HG03565 (cell line): Measurements from ENCODE around the gene SECISBP2.

ENCODE experiments used
- ATAC-seq: cut with Tn5 transposase; IDR thresholded peaks from one replicate; pipeline ENCODE4 v1.9.1; 2021; ENCODE audit warnings: mild to moderate bottlenecking, moderate library complexity; ENCODE audit not compliant: unreplicated experiment

SECISBP2 gene

DNA sequence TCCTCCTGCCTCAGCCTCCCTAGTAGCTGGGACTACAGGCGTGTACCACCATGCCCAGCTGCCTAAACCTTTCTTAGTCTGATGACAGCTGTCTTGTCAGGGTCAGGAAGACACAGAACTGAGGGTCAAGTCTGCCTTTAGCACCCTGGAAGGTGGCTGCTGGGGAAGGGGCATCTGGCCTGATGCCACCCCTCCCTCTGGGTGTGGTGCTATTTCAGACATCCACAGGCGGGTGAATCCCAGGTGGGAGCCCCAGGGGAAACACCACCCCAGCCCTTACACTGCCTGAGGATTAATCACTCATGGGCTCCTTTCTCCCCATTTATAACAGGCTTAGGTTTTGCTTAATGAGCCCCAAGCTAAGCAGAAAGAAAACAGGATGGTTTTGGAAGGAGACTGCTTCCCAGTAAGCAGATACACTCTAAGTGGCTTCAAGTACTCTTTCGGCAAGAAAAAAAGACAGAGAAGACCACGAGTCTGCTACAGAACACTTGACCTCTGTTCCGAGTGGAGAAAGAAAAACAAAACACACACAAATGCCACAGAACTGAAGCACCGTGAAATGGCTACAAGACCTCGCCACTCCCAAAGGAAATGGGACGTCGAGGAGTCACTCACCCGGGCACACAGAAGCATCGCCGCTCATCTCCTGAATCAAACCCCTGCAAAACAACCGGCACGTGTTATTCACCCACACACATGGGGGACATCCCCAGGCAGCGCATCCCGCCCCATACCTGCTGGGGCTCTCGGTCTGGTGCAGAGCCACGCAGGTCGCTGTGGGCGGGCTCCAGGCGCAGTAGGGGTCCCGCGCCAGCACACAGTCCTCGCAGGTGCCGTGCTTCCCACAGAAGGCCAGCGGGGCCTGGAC is 62.4 kb downstream of the SECISBP2 start:
- ATAC-seq: no peak

DNA sequence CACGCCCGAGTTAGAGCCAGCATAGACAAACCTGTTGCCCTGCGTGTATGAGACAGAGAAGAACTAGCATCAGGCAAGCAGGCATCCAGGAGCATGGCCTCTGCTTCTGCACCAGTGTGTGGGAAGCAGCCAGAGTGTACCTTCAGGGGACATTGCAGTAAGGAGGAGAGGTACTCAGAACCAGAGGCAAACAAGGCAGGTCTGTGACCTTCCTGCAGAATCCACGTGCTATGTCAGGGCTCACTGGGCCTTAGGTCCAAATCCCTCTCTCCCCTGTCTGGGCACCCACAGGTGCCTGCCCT is 63.0 kb downstream of the SECISBP2 start:
- no peak for ATAC-seq

DNA sequence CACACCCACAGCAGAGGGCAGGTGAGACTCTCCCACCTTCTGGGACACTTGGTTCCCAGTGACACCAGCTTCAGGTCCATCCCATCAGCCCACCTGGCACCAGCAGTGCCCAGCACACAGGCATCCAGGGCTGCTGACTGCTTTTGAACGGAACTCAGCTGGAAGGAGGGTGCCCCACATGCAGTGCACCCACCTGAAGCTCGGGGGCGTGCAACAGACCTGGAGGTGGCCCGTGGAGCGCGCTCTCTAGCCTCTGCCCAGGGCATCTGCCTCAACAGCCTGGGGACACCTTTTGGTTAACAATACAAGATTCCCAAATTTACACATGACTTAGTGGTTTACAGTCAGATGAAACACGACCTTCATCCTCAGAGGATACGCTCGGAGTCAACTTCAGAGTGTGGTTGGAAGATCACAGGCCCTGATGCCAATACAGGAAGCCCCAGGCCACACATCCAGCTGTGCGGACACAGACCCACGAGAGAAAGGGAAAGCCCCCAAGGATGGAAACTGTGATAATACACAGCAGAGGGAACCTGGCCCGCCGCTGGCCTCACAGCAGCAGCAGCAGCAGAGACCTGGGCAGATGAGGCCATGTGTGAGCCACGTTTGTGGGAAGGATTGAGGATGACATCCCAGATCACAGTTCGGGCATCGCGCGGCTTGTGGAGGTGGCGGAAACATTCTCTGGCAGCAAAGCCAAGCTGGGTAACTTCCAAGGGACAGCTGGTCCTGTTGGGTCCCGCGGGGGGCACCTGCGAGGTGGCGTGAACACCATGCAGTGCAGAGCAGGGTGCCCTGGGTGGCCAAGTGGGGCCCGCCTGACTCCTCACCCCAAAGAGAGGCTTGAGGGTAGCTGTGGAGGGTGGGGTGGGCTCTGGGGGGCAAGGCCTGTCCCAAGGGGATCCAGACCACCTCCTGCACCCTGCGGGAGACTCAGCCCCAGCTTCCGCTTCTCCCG is 64.0 kb downstream of the SECISBP2 start:
- no peak for ATAC-seq

DNA sequence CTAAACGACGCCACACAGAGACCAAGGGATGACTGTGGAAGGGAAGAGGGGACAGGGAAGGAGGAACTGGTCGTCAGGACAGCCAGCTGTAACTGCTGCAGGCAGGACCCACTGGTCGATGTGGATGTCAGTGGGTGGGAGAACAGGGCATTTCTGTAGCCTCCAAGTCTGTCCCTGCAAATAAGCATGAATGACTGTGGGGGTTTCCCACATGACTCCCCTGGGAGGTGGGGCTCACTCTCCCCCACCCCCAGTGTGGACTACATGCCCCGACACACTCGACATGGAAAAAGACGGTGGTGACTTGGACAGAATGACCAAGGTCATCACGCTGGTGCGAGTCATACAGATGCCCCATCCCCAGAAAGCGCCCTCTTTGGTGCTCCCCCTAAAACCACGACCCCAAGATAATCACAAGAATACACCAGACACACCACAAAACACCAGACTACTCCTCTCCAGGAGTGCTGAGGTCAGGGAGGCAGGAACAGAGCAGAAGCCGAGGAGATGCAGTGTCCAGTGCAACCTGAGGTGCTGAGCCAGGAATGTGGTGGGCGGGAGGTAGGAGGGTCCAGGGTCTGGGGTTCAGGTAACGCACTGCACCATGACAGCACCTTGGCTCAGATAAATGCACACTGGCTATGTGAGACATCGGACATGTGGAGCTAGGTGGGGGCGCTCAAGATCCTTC is 64.9 kb downstream of the SECISBP2 start:
- no peak for ATAC-seq

DNA sequence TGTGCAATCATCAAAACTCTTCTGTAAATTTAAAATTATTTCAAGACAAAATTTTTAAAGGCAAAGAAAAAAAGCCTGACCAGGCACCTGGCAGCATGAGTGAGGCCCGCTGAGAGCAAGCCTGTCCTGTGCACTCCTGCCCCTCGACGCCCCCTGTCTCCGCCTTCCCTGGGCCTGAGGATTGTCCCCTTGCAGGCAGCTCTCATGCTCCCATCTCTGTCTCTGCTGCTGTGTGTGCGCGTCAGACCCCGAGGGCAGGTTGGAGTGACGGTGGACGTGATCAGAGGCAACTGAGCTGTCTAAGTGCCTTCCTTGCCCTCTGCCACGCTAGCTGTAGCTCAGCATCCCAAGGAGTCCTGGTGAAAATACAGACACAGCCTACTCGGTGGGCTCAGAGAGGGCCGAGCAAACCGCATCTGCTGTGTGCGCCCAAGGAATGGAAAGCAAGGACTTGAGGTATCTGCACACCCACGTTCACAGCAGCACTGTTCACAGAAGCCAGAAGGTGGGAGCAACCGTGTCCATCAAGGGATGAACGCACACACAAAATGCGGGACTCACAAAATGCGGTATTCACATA is 65.5 kb downstream of the SECISBP2 start:
- ATAC-seq: no peak

DNA sequence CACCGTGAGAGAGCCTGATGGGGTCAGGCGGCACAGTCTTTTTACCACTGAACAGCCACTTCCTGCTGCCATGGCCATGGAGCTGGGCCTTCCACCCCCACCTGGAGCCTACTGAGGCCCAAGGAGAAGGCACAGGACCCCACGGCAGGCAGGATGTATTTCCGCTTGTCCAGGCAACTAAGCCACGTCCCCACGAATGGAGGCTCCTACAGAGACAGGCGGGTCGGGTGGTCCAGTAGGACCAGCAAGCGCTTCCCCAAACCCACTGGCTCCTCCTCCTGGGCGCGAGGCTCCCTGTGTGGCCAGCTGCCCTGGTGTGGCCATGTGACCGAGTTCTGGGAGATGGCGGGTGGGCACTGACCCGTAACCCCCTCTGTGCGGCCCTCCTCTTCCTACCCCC is 66.5 kb downstream of the SECISBP2 start:
- ATAC-seq: no peak

DNA sequence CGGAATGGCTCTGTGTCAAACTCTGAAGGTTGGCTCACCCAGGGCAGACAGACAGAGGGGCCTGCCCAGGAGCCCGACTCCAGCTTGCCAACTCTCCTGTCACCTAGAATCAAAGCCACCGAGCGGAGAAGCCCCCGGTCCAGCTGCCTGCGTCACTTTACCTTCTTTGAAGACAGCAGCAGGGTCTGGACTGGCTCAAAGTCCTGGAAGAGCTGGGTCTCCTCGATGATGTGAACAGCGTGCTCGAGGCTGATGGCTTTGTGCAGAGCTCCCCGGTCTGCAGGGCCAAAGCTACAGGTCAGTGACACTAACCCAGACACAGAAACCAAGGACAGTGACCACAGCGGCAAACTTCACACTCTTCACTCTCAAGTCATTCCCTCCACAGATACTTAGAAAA is 67.9 kb downstream of the SECISBP2 start:
- ATAC-seq: no peak

DNA sequence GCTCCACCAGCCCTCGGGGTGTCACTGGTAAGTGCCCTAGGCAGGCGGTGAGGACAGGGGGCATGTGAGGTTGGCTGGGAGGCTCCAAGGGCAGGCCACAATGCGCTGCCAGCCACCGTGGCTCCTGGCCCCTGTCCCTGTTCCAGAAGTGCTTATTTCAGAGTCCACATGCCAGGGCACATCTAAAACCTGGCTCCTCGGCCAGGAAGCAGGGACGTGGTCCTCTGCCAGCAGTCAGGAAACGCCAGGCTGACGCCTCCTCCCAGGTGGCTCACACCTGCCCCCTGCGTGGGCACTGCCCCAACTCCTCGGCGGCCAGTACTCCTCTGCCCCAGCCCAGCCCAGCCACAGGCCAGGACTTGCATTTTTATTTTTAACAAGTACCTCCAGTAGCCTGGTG is 68.5 kb downstream of the SECISBP2 start:
- no peak for ATAC-seq

DNA sequence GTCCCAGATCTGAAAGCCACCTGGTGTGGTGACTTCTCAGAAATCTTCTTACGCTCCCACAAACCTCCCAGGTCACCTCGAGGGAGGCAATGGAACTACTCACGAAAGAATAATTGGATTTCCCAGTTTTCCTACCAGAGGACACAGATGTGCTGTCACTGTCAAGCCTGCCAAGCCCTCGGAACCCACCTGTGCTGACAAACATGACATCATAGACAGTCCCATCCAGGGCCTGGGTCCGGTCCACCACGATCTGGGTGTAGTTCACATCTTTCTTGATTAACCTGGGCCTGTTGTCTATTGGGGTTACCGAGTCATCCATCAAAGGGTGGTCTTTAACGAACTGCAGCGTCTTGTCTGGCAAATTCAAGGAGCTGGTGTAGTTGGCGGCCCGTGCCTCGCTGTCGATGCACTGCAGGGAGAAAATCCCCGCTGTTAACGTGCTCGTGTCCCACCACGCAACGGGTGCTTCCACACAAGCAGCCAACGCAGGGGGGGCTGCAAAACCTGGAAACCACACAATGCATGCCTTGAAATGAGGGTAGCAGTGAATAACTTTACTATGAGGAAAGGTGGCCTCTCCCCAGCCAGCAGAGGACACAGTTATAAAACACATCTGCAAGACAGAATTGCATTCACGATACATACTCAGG is 69.0 kb downstream of the SECISBP2 start:
- no peak for ATAC-seq

DNA sequence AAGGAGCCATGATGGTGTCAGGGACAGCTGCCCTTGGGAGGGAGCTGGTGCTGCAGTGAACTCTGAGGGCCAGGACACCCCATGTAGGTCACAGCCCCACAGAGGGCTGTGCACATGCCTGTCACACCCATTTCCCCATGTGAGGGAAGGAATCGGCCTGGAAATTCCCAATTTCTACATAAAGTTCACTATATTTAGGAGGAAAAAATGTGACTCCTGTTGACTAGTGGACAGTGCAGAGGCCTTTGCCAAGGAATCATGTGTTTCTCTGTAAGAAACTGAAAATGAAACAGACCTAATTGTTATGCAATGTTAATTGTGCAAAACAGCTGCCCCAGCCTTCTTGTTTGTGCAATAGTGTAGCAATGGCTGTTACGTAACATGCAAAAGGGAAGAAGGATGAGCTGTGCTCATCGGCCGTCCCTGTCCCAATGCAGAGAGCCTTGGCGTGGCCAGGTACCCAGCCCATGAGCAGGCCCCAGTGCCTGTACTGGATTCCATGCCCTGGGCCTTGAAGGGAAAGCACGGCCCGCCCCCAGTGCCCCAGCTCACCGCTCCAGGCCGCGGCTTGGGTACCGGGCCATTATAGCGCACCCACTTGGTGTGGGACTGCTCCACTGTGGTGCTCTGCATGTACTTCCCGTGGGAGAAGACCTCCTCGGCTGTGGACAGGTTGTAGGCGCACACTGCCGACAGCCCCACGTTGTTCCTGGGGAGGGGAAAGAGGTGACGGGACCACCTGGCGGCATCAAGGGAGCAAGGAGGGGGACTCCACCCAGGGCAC is 70.0 kb downstream of the SECISBP2 start:
- ATAC-seq: no peak

DNA sequence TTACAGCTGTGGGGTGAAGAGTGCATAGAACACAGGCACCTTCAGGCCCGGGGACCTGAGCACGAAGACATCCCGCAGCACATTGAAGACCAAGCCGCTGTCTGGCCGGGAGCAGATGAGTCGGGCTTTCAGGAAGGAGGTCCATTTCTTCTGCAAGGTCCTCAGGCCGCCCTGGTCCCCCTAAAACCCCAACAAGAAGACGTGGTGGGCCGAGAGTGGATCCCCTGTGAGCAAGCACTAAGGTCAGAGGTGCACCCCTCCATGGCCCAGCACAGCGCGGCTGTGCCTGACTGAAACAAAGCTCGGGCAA is 70.5 kb downstream of the SECISBP2 start:
- ATAC-seq: no peak

DNA sequence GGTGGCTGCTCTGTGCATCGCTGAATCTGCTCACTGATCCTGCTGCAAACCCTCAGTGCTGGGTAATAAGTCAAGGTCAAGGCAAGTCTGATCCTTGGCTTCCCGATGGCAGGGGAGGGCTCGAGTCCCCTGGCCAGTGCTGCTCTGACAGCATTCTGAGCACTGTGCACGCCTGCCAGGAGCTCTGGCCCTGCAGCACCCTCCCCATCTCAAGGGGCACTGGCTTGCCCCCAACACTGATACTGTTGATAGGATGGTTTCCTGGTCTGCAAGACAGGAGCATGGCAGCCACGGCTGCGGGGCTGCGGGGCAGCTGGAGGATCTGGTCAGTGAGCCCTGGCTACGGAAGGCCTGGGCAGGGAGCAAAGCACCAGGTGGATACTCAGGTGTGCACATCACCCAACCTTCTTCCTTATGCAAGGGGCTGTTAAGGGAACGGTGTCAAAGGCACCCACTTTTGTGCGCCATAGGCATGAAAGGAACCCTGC is 71.8 kb downstream of the SECISBP2 start:
- ATAC-seq: no peak

DNA sequence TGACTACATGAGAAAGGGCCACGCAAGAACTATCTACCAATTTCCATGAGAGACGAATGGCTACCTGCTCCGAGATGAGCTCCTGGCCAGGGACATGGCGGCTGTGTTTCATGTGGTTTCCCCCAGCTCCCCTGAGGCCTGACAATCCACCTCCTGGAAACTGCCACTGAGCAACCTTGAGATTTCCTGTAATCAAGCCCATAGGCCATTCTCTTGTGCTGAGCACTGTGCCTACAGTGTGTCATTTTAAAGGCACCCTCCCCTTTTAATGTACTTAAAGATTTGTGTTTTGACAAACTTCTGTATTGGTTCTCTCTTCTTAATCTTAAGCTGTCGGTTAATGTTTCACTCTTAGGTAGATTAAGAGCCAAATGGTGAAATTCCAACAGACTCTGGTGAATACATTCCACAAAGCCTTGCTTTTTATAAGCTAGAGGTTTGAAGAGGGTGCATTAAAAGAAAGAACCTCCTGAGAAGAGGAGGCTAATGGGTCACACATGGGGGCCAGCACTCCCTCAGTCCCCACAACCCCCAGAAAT is 72.3 kb downstream of the SECISBP2 start:
- ATAC-seq: no peak

DNA sequence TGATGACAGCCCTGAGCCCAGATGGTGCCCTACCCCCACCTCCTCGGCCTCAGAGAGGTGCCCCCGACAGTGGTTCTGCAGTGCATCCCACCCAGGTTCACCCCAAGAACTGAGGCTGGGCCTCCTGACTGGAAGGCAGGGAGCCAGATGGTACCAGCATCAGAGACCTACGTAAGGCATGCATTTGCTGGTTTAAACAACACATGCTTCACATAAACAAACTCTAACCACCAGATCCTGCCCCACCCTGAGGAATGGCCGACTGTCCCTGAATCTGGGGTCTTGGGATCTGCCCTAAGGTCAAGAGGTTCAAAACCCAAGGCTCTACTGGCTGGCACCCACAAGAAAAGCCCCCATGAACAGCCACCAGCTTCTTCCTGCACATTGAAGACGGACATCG is 73.3 kb downstream of the SECISBP2 start:
- ATAC-seq: no peak

DNA sequence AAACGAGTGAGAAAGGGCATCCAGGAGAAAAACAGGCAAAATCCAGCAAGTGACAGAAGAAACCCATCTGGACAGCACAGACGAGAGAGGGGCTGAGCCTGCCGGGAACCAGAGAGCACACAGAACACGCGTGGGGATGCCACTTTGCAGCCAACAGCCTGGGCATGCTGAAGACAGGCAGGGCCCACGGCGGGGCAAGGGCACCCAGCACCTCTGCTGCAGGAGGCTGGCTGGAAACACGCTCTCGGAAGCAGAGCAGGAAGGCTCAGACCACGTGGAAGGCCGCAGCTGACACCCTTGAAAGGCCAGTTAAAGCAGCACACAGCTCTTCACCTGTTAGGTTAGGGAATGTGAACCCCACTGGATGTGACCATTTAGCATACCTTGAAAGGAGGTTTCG is 76.1 kb downstream of the SECISBP2 start:
- ATAC-seq: no peak

DNA sequence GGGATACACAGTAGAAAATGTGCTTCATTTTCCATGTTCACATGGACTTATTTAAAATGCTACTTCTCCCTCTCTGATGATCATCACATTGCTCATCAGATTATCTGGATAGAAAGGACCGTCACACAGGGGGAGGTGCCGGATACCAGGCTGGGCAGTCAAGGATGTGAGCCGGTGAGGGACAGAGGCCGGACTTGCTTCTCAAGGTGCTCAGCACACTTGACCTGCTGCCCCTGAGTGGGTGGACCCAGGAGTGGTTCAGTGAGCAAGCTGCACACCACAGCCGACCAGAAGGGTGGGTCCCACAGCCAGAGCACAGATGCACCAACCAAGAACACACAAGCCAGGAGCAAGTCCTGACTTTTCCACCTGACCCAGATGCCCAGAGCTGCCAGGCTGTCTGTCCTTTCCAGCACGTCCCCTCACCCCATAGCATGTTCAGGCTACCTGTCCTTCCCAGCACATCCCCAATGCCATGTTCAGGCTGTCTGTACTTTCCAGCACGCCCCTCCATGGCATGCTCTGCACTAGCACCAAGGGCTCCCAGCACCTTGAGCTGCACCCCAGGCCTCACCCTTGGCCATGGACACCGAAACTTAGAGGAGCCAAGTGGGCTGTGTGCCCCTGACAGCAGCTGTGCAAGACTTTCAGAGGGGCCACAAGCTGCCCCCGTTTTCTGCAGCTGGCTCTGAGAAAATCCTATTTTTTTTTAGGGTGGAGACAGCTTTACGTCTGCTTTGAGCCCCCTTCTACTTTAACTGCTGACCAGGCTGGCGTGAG is 77.8 kb downstream of the SECISBP2 start:
- ATAC-seq: no peak

DNA sequence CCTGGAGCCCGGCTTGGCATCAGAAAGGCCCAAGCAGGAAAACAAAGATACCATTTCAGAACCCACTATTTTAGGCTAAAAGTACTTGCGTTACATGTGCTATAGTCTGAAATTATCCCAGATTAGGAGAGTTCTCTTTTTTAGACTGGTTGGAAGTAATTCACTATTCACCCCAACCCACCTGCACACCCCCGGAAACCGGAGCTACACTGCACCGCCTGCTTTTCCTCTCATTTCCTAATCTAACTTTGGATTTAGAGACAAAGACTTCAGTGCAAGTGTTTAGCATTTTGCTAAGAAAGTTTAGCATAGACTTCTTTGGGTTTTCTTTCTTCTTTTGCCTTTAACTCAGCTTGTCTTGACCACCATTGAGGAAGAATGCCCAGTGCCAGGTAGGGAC is 79.2 kb downstream of the SECISBP2 start:
- no peak for ATAC-seq

DNA sequence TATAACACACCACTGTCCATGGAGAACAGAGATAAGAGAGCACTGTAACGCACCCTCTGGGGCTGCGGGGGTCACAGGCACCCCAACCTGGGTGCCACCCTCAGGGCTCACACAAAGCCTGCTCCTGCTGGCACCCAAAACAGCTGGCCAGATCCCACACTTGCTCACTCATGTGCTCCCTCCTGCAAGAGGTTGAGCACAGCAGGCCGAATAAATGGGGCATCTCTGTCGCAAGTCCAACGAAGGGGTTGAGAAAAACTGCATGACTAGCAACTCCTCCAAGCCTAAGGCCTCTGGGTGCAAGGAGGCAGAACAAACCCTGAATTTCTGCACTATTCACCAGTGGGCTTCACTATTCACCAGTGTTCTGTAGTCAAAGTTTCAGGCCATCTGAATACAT is 80.3 kb downstream of the SECISBP2 start:
- no peak for ATAC-seq
